T-helper 1 cell treated with Interleukin-12 subunit alpha and Interleukin-12 subunit beta and Interleukin-4 antibody, amounts not matched to agents 30 μg/mL and 1 μg/mL, for 36 hours (primary cell): Measurements from ENCODE around the gene CALHM3.
A peak's percentile ranks its signal among the peaks of the same experiment; 100 is the strongest.
"Not testable (repeated sequence)": the region's sequence is repeated elsewhere in the genome, so short reads cannot be mapped to it uniquely, and the experiment has no call there.

Experiments
- H3K27ac Mint-ChIP-seq: one replicate; pipeline ENCODE4 v1.8.0; 2021; ENCODE audit warnings: mild to moderate bottlenecking, mixed read lengths
- H3K27me3 Mint-ChIP-seq: one replicate; pipeline ENCODE4 v1.8.0; 2021; ENCODE audit warnings: low read depth, mixed read lengths
- H3K36me3 Mint-ChIP-seq: one replicate; pipeline ENCODE4 v1.8.0; 2021; ENCODE audit warnings: low read depth, mixed read lengths
- H3K4me1 Mint-ChIP-seq: one replicate; pipeline ENCODE4 v1.8.0; 2021; ENCODE audit warnings: low read depth, mixed read lengths
- H3K4me3 Mint-ChIP-seq: one replicate; pipeline ENCODE4 v1.8.0; 2021; ENCODE audit warnings: mild to moderate bottlenecking, moderate library complexity, mixed read lengths
- H3K9me3 Mint-ChIP-seq: one replicate; pipeline ENCODE4 v1.8.0; 2021; ENCODE audit warnings: mixed read lengths

Gene CALHM3

DNA sequence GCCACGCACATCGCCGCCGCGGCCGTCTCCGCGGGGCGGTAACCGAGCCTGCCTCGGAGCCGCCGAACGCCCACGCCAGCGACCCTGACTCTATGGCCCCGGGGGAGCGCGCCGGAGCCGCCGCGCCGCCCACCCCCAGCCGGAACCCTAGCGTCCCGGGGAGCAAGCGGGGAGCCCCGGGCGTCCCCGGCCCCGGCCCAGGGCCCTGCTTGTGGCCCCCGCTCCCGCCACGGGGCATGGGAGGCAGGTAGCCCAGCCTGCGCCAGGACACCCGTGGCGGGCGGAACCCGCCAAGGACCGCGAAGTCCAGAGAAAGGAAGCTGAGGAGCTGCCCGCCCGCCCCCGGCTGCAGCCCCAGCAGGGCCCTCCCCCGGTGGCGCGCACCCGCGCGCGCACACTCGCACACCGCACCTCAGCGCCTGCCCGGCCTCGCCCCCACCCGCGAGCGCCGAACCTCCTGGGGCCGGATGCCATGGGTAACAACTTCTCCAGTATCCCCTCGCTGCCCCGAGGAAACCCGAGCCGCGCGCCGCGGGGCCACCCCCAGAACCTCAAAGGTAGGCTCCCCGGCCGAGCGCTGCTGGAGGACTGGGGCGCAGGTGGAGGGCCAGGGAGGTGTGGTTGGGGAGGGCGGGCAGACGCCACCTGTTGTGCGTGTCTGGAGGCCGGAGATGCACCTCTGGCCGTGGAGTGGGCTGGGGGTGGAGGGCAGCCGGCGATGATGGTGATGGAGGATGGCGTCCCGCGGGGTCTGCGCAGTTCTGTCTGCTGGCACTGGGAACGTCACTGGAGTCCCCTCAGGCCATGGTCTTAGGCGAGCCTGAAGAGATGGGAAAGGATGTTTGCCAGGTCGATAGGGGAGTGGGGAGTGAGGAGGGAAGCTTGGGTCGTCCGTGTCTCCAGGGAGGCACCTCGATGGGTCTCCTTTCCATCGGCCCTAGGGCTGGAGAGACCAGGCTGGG is 15.2 kb upstream of the CALHM3 start:
- peaks cover 68% of the 10 kb centered on the region for H3K27me3 Mint-ChIP-seq
- H3K4me1 Mint-ChIP-seq, result peaks cover 12% of the 10 kb centered on the region
- peak overlapping the region; percentile 58 for H3K4me3 Mint-ChIP-seq
- H3K36me3 Mint-ChIP-seq, result no peaks in the 10 kb centered on the region
- H3K27ac Mint-ChIP-seq, result no peak overlapping the region
- H3K9me3 Mint-ChIP-seq, result no peaks in the 10 kb centered on the region

DNA sequence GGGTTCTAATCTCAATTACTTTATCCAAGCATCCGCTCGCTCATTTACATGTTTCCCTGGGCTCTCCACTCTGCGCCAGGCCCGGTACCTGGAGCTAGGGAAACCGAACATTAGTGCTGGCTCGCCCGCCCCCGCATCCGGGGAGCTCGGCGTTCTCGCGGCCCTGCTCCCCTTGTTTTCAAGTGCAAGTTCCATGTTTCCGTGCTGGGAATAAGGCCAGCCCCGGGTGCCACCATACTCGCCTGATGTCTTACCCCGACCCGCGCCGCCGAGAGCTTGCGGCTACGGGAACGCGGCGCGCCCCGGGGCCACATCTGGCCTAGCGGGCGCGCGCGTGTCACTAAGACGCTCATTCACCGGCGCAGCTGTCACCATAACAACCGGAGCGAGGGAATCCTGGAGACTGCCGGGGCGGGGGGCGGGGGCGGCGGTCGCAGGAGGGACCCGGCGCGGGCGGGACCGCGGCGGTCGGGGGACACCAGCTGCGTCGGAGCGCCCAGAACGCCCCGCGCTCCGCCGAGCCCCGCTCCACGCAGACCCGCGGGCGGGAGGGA is 14.4 kb upstream of the CALHM3 start, which contains the start of gene NEURL1:
Gene NEURL1 (plus strand): TSS at position 344 of the 554 bp plus-strand sequence. CDS start 683 bp downstream, outside the sequence.
- no peaks in the 10 kb centered on the region for H3K9me3 Mint-ChIP-seq
- peaks cover 63% of the 10 kb centered on the region for H3K27me3 Mint-ChIP-seq
- H3K27ac Mint-ChIP-seq, result no peak within 1 kb of the TSS
- no peaks in the 10 kb centered on the region for H3K36me3 Mint-ChIP-seq
- peaks cover 12% of the 10 kb centered on the region for H3K4me1 Mint-ChIP-seq
- H3K4me3 Mint-ChIP-seq, result peak within 1 kb of the TSS; percentile 83

DNA sequence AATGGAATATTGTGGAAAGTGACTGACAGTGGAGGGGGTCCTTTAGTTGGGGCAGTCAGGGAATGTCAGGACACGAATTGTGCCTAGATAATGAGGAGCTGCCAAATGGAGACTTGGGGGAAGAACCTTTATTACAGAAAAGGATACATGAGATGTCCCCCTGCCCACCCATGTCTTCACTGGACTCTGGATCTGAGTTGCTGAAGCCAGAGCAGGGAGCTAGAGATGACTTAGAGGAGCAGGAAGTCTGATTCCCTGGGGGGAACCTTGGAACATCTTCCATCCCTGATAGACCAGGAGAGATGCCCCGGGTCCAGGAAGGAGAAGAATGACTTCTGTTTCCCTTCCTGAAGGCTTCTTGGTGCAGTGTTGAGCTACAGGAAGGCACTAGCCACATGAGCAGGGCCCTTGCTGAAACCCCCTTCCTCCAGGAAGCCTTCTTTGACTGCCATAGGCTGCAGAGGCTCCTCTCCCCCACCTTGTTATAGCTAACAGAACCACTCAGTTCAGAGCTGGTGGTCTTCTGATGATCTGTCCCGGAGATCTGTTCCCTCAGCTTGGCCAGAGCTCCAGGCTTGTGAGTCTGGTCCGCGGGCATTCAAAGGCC is 13.7 kb upstream of the CALHM3 start:
- no peaks in the 10 kb centered on the region for H3K9me3 Mint-ChIP-seq
- no peak overlapping the region for H3K27ac Mint-ChIP-seq

GRCh38 chr10:103491729-103492364 is 12.8 kb upstream of the CALHM3 start:
- no peaks in the 10 kb centered on the region for H3K9me3 Mint-ChIP-seq
- H3K27ac Mint-ChIP-seq, result no peak overlapping the region
- H3K4me1 Mint-ChIP-seq, result peaks cover 12% of the 10 kb centered on the region
- no peaks in the 10 kb centered on the region for H3K36me3 Mint-ChIP-seq
- H3K27me3 Mint-ChIP-seq, result peaks cover 51% of the 10 kb centered on the region
- peak overlapping the region; percentile 6 for H3K4me3 Mint-ChIP-seq

More for the DNA sequence above, 13.7 kb upstream of the CALHM3 start:
- peak overlapping the region; percentile 83 for H3K4me3 Mint-ChIP-seq
- no peaks in the 10 kb centered on the region for H3K36me3 Mint-ChIP-seq
- H3K4me1 Mint-ChIP-seq, result peaks cover 12% of the 10 kb centered on the region
- peaks cover 60% of the 10 kb centered on the region for H3K27me3 Mint-ChIP-seq

DNA sequence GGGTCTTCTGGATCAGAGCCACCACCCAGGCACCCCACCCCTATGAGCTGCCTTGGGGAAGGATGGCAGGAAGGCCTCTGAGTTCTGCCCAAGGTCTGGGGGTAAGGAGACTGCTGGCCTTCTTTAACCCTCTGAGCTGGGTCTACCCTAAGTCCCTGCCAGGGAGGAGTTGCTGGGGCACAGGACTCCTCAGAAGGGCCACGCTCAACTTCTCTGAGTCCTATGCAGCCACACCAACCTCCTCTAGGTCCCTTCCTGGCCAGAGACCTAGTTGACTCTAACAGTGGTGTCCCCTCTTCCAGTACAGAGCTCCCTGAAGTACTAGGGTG is 11.9 kb upstream of the CALHM3 start:
- no peaks in the 10 kb centered on the region for H3K9me3 Mint-ChIP-seq
- peaks cover 13% of the 10 kb centered on the region for H3K4me1 Mint-ChIP-seq
- no peaks in the 10 kb centered on the region for H3K36me3 Mint-ChIP-seq
- no peak overlapping the region for H3K4me3 Mint-ChIP-seq
- peaks cover 42% of the 10 kb centered on the region for H3K27me3 Mint-ChIP-seq
- no peak overlapping the region for H3K27ac Mint-ChIP-seq

DNA sequence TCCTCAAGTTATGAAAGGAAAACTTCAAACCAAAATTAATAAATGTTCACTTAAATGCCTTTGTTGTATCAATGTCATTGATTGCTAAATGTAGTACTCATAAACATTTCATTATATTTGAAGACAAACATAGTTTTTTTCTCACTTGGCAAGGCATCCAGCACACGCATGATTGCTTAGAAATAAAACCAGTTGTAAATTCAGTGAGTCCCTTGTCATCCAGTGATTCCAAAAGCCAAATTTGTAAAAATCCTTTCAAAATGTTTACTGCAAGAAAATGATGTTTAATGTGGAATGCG is 8.3 kb upstream of the CALHM3 start:
- Mint-ChIP-seq H3K9me3 (no peaks in the 10 kb centered on the region), H3K27ac (no peak overlapping the region), H3K27me3 (peaks cover 18% of the 10 kb centered on the region), H3K4me1 (peaks cover 7% of the 10 kb centered on the region), H3K36me3 (no peaks in the 10 kb centered on the region), H3K4me3 (no peak overlapping the region)

- H3K36me3 Mint-ChIP-seq, result not testable (repeated sequence)
- Mint-ChIP-seq H3K4me1 (peaks cover 12% of the 10 kb centered on the region), H3K27me3 (peaks cover 13% of the 10 kb centered on the region)
These were observed 7.8 kb upstream of the CALHM3 start for GRCh38 chr10:103486635-103487409.

GRCh38 chr10:103481974-103482531 is 3.0 kb upstream of the CALHM3 start:
- H3K27me3 Mint-ChIP-seq, result peaks cover 4% of the 10 kb centered on the region
- H3K4me1 Mint-ChIP-seq, result peaks cover 17% of the 10 kb centered on the region
- H3K36me3 Mint-ChIP-seq, result no peaks in the 10 kb centered on the region
- no peak overlapping the region for H3K4me3 Mint-ChIP-seq
- H3K27ac Mint-ChIP-seq, result no peak overlapping the region
- no peaks in the 10 kb centered on the region for H3K9me3 Mint-ChIP-seq

More at GRCh38 chr10:103486635-103487409, 7.8 kb upstream of the CALHM3 start:
- H3K27ac Mint-ChIP-seq, H3K4me3 Mint-ChIP-seq, H3K9me3 Mint-ChIP-seq: not testable (repeated sequence)

DNA sequence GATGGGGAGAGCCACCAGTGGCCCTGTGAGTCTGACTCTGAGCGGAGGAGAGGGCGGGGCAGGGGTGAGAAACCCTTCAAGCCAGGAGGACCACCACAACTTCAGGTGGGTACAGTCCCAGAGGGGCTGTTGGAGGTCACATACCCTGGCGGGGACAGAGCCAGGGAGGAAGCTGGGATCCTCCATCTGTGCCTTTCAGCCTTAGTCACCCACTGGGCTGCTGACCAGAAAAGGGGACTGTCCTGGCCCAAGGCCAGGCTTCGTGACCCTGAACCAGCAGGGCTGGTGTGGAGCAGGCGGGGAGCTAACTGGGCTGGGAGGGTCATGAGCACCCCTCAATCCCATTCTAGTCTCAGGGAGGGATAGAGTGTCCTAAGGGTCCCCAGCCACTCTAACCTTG is 1.5 kb upstream of the CALHM3 start:
- Mint-ChIP-seq H3K27ac (no peak overlapping the region), H3K36me3 (no peaks in the 10 kb centered on the region), H3K4me3 (no peak overlapping the region), H3K27me3 (peaks cover under 1% of the 10 kb centered on the region), H3K4me1 (peaks cover 19% of the 10 kb centered on the region), H3K9me3 (no peaks in the 10 kb centered on the region)

DNA sequence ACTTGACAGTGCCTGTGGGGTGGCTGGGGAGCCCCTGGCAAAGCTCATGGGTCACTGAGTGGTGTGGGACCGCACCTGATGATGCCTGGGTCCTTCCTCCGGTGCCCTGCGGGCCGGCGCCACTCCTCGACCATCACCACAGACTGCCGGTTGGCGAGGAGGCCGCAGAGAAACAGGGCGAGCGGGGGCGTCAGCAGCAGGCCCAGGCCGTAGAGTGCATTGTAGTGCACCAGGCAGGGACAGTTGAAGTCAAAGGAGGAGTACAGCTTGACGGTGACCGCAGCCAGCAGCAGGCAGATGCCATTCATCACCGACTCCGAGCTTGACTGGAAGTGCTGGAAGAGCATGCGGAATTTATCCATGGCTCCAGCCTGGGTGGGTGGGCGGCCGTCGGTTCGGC is 369 bp downstream of the CALHM3 start:
- no peaks in the 10 kb centered on the region for H3K27me3 Mint-ChIP-seq
- no peaks in the 10 kb centered on the region for H3K9me3 Mint-ChIP-seq
- peaks cover 22% of the 10 kb centered on the region for H3K4me1 Mint-ChIP-seq
- no peak overlapping the region for H3K4me3 Mint-ChIP-seq
- H3K27ac Mint-ChIP-seq, result no peak overlapping the region
- peaks cover 2% of the 10 kb centered on the region for H3K36me3 Mint-ChIP-seq

DNA sequence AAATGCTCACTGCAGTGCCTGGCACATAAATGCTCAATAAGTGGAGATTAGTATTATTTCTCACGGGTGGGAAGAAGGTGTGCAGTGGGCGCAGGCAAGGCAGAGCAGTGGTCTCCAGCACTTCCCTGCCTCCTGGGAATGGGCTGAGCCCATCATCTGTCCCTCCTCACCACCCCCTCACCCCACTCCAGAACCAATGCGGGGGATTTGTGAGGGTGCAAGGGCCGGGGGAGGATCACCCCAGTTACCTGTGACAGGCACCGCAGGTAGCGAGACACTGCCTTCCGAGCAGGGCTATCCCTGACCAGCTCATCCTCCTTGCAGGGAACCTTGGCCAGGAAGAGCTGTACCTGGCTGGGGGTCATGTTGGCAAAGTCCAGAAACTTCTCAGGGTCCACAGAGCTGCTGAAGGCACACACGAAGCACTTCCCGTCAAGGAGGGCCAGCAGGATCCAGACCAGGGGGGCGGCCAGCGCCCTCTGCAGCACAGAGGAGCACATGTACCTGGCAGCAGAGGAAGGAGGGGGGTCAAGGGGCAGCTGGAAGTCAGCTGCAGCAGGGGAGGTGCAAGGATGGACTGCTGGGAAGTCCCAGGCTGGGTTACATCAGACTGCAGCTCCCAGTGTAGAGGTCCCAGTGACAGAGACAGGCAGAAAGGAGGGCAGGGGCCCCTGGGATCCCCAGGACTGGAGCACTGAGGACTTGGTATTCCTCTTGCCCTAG is 2.8 kb downstream of the CALHM3 start:
- peak overlapping the region; percentile 55 for H3K27ac Mint-ChIP-seq
- H3K4me3 Mint-ChIP-seq, result no peak overlapping the region
- H3K4me1 Mint-ChIP-seq, result peaks cover 28% of the 10 kb centered on the region
- no peaks in the 10 kb centered on the region for H3K27me3 Mint-ChIP-seq
- peaks cover 2% of the 10 kb centered on the region for H3K36me3 Mint-ChIP-seq
- no peaks in the 10 kb centered on the region for H3K9me3 Mint-ChIP-seq

DNA sequence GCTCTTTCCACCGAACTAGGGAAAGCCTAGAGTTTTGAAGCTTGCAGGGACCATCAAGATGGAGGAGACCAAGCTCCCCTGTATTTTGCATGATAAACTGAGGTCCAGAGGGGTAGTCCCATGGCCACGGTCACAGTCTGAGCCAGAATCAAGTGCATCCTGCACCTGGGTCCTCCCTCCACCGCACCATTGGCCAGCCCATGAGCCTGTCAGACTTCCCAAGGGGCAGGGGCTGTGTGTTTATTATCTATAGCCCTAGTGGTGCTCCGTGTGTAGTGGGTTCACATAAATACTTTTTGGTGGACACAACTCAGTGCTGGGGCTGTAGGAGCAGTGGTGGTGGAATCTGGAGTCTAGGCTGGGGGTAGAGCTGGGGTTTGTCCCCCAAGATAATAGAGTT is 3.6 kb downstream of the CALHM3 start:
- Mint-ChIP-seq H3K27ac (no peak overlapping the region), H3K9me3 (no peaks in the 10 kb centered on the region), H3K27me3 (no peaks in the 10 kb centered on the region), H3K4me1 (peaks cover 34% of the 10 kb centered on the region), H3K36me3 (peaks cover 7% of the 10 kb centered on the region), H3K4me3 (no peak overlapping the region)

- H3K36me3 Mint-ChIP-seq, result peaks cover 12% of the 10 kb centered on the region
- no peak overlapping the region for H3K4me3 Mint-ChIP-seq
- peak overlapping the region; percentile 6 for H3K27ac Mint-ChIP-seq
- H3K27me3 Mint-ChIP-seq, result peaks cover 4% of the 10 kb centered on the region
- peaks cover 5% of the 10 kb centered on the region for H3K9me3 Mint-ChIP-seq
- peaks cover 48% of the 10 kb centered on the region for H3K4me1 Mint-ChIP-seq
These were observed 5.0 kb downstream of the CALHM3 start for GRCh38 chr10:103474077-103474476.
